ENCODE measurements around the gene UBE4B. TPM values are rescaled to one million over a fixed set of nuclear protein-coding genes. Genes with fewer than 3 reads are reported as not detected.

Gene UBE4B
- total and polyA plus RNA-seq, 7 donors, result 28.8 to 90.9 (median 48.5) TPM

DNA sequence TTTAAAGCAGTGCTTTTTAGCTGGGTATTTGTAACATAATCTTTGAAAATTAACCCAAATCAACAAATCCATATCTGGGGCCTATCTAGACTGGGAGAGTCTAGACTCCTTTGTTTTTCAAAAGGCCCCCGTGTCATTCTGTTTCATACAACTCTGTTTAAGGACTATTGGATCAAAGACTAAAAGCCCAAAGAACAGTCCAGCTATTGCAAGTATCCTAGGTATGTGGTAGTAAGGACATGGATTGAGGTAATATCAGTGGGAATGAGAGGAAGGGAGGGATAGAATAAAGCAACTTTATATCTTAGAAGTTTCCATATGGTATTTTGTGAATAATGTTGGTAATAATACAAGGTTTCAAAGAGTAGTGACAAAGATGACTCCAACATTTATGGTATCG is 195.8 kb downstream of the UBE4B start:
- Histone ChIP-seq H3K27ac (peak overlapping the region; percentile 72), H3K36me3 (ENCODE audit: insufficient read depth in 1 of 2, low read depth in 1 of 2) (peaks cover 4 to 13% of the 10 kb centered on the region in 2 donors), H3K27me3 (ENCODE audit: insufficient read depth in 3 of 3, low read length in 2 of 3) (no peaks in the 10 kb centered on the region), H3K9me3 (no peaks in the 10 kb centered on the region), H3K4me3 (no peak overlapping the region), H3K4me1 (peaks cover 67% of the 10 kb centered on the region)
- intact Hi-C loops (cut with DNase I), result no loop called here
- 47 to 63% (median 54%) methylated on average over 2 of the region's 2 CpGs for WGBS, 3 donors
- TF ChIP-seq, protein P1, sequence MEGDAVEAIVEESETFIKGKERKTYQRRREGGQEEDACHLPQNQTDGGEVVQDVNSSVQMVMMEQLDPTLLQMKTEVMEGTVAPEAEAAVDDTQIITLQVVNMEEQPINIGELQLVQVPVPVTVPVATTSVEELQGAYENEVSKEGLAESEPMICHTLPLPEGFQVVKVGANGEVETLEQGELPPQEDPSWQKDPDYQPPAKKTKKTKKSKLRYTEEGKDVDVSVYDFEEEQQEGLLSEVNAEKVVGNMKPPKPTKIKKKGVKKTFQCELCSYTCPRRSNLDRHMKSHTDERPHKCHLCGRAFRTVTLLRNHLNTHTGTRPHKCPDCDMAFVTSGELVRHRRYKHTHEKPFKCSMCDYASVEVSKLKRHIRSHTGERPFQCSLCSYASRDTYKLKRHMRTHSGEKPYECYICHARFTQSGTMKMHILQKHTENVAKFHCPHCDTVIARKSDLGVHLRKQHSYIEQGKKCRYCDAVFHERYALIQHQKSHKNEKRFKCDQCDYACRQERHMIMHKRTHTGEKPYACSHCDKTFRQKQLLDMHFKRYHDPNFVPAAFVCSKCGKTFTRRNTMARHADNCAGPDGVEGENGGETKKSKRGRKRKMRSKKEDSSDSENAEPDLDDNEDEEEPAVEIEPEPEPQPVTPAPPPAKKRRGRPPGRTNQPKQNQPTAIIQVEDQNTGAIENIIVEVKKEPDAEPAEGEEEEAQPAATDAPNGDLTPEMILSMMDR (IDR thresholded peaks at IDR 0.05), result no peak
- ATAC-seq (no peak), DNase-seq (no peak)

DNA sequence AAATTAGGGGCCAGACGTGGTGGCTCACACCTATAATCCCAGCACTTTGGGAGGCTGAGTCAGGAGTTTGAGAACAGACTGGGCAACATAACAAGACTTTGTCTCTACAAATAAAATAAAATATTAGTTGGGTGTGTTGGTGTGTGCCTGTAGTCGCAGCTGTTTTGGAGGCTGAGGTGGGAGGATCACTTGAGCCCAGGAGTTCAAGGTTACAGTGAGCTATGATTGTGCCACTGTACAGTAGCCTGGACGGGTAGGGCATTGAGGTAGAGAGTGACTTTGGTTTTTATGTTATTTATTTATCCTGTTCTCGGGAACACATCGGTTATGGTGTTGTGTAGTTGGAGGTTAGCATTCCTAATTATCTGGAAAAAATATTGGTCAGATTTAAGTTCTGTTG is 197.1 kb downstream of the UBE4B start:
- Histone ChIP-seq H3K9me3 (no peaks in the 10 kb centered on the region), H3K27me3 (ENCODE audit: insufficient read depth in 3 of 3, low read length in 2 of 3) (no peaks in the 10 kb centered on the region), H3K36me3 (ENCODE audit: insufficient read depth in 1 of 2, low read depth in 1 of 2) (peaks cover 4 to 26% of the 10 kb centered on the region in 2 donors), H3K4me1 (peaks cover 64% of the 10 kb centered on the region), H3K27ac (peak overlapping the region; percentile 69), H3K4me3 (no peak overlapping the region)
- intact Hi-C loops (cut with DNase I), result no loop called here
- DNase-seq (no peak), ATAC-seq (peak in 2 of 4 donors; percentile 16 to 26)
- WGBS, 3 donors, result 50 to 81% (median 52%) methylated on average over 5 of the region's 5 CpGs
- TF ChIP-seq, protein P1 (IDR thresholded peaks at IDR 0.05), result no peak

Other genes starting within 250 kb of the UBE4B start
- gene CLSTN1, start 209.0 kb upstream of the UBE4B start, total RNA-seq, result 10 to 100 TPM; 19.7 to 48.7 (median 23.8) TPM
- gene CLSTN1, start 209.0 kb upstream of the UBE4B start, polyA plus RNA-seq, result 10 to 100 TPM in 2 of 3 donors, 1 to 10 TPM in 1; 7.3 to 11.0 (median 10.4) TPM
- 10 to 100 TPM; 12.7 to 18.5 (median 14.8) TPM for gene CTNNBIP1, start 122.7 kb upstream of the UBE4B start, total RNA-seq
- 10 to 100 TPM in 2 of 3 donors, 1 to 10 TPM in 1; 5.9 to 11.9 (median 10.3) TPM for gene CTNNBIP1, start 122.7 kb upstream of the UBE4B start, polyA plus RNA-seq
- gene LZIC, start 89.6 kb upstream of the UBE4B start, total RNA-seq, result 10 to 100 TPM; 17.6 to 24.9 (median 21.1) TPM
- gene LZIC, start 89.6 kb upstream of the UBE4B start, polyA plus RNA-seq, result 10 to 100 TPM; 17.3 to 37.5 (median 25.0) TPM
- 10 to 100 TPM in 3 of 4 donors, 1 to 10 TPM in 1; 8.0 to 18.2 (median 14.0) TPM for gene NMNAT1, start 89.5 kb upstream of the UBE4B start, total RNA-seq
- gene NMNAT1, start 89.5 kb upstream of the UBE4B start, polyA plus RNA-seq, result 10 to 100 TPM in 2 of 3 donors, 1 to 10 TPM in 1; 6.9 to 16.9 (median 10.2) TPM
- 10 to 100 TPM in 1 of 4 donors, 1 to 10 TPM in 2, under 1 TPM in 1; 0.89 to 13.9 (median 5.4) TPM for gene RBP7, start 35.7 kb upstream of the UBE4B start, total RNA-seq
- 10 to 100 TPM in 1 of 3 donors, 1 to 10 TPM in 2; 7.0 to 10.4 (median 7.2) TPM for gene RBP7, start 35.7 kb upstream of the UBE4B start, polyA plus RNA-seq
- gene KIF1B, start 177.6 kb downstream of the UBE4B start, total RNA-seq, result 100 to 1,000 TPM; 221 to 391 (median 338) TPM
- 100 to 1,000 TPM in 2 of 3 donors, 10 to 100 TPM in 1; 31.8 to 332 (median 105) TPM for gene KIF1B, start 177.6 kb downstream of the UBE4B start, polyA plus RNA-seq